NCI-H1417 (cell line): Measurements from ENCODE around the gene ELMO1.

ENCODE experiments used
- DNase-seq, 3 experiments: peaks; one replicate each; lab custom pipeline; 2025; lab: John Stamatoyannopoulos, UW

The ELMO1 gene

GRCh38 chr7:37346761-37347160, 101.9 kb downstream of the ELMO1 start:
- peak in 2 of 3 experiments; percentile 14 to 92 for DNase-seq

GRCh38 chr7:37344886-37345579, 103.6 kb downstream of the ELMO1 start:
- no peak for DNase-seq

- peak in 1 of 3 experiments; percentile 26 for DNase-seq
These were observed 105.8 kb downstream of the ELMO1 start for GRCh38 chr7:37342688-37343471.

GRCh38 chr7:37342176-37342687, 106.4 kb downstream of the ELMO1 start:
- peak in 1 of 3 experiments; percentile 18 for DNase-seq

GRCh38 chr7:37341033-37341630, 107.5 kb downstream of the ELMO1 start:
- DNase-seq: no peak

GRCh38 chr7:37338966-37339365, 109.7 kb downstream of the ELMO1 start:
- no peak for DNase-seq

GRCh38 chr7:37337522-37337921, 111.1 kb downstream of the ELMO1 start:
- no peak for DNase-seq

GRCh38 chr7:37336259-37336658, 112.4 kb downstream of the ELMO1 start:
- DNase-seq: no peak

GRCh38 chr7:37333075-37333474, 115.6 kb downstream of the ELMO1 start:
- no peak for DNase-seq

- no peak for DNase-seq
These were observed 116.2 kb downstream of the ELMO1 start for GRCh38 chr7:37332243-37333016.

GRCh38 chr7:37330775-37331174, 117.9 kb downstream of the ELMO1 start:
- no peak for DNase-seq

GRCh38 chr7:37329940-37330339, 118.7 kb downstream of the ELMO1 start:
- no peak for DNase-seq

- DNase-seq: no peak
These were observed 121.4 kb downstream of the ELMO1 start for GRCh38 chr7:37327288-37327687.

- peak in 1 of 3 experiments; percentile 10 for DNase-seq
These were observed 124.7 kb downstream of the ELMO1 start for GRCh38 chr7:37323966-37324365.

- no peak for DNase-seq
These were observed 125.8 kb downstream of the ELMO1 start for GRCh38 chr7:37322831-37323230.

- no peak for DNase-seq
These were observed 127.7 kb downstream of the ELMO1 start for GRCh38 chr7:37320848-37321468.

GRCh38 chr7:37320140-37320847, 128.4 kb downstream of the ELMO1 start:
- no peak for DNase-seq

- no peak for DNase-seq
These were observed 130.1 kb downstream of the ELMO1 start for GRCh38 chr7:37318541-37318940.

- DNase-seq: no peak
These were observed 132.6 kb downstream of the ELMO1 start for GRCh38 chr7:37315772-37316715.

GRCh38 chr7:37312608-37313007, 136.1 kb downstream of the ELMO1 start:
- DNase-seq: no peak
